HepG2 (cell line): ENCODE data around the gene ISY1. TPM values are rescaled to one million over a fixed set of nuclear protein-coding genes. Genes with fewer than 3 reads are reported as not detected.

Source experiments
- MED1 ChIP-seq: sonication (generic); formaldehyde crosslinking; IDR thresholded peaks from 2 replicates; pipeline ENCODE4 v1.4.0; 2020; ENCODE audit warnings: missing genetic modification reagents
- MIER3 ChIP-seq: IDR thresholded peaks from 2 replicates; pipeline ENCODE4 v1.6.1; 2016; ENCODE audit warnings: missing compliant biosample characterization, borderline replicate concordance
- NCOR1 ChIP-seq: fragments of 200-600 bp; sonication (generic); IDR thresholded peaks from 2 replicates; pipeline ENCODE4 v1.7.0; 2017; ENCODE audit warnings: antibody characterized with exemption, low read length, borderline replicate concordance
- PHF21A ChIP-seq: sonication (generic); formaldehyde crosslinking; IDR thresholded peaks from 2 replicates; pipeline ENCODE4 v1.5.0; 2020; ENCODE audit warnings: mild to moderate bottlenecking, missing genetic modification reagents
- RBM39 ChIP-seq: fragments of 200-400 bp; formaldehyde crosslinking; IDR thresholded peaks from one replicate; pipeline ENCODE4 v1.6.1; 2018; ENCODE audit warnings: antibody characterized with exemption, mild to moderate bottlenecking, low read depth, low read length; ENCODE audit not compliant: poor library complexity, severe bottlenecking
- REPIN1 ChIP-seq: sonication (generic); formaldehyde crosslinking; IDR thresholded peaks from 2 replicates; pipeline ENCODE4 v1.8.0; 2022; ENCODE audit warnings: missing genetic modification reagents, low read depth, mild to moderate bottlenecking, borderline replicate concordance
- SNAPC2 ChIP-seq: sonication (generic); formaldehyde crosslinking; IDR thresholded peaks from 2 replicates; pipeline ENCODE4 v1.8.1; 2022; ENCODE audit warnings: mild to moderate bottlenecking, missing genetic modification reagents
- ZNF230 ChIP-seq: sonication (generic); formaldehyde crosslinking; IDR thresholded peaks from 2 replicates; pipeline ENCODE4 v1.4.0; 2020; ENCODE audit warnings: mild to moderate bottlenecking, missing genetic modification reagents
- ZNF232 ChIP-seq: sonication (generic); formaldehyde crosslinking; IDR thresholded peaks from 2 replicates; pipeline ENCODE4 v1.4.0; 2020; ENCODE audit warnings: missing genetic modification reagents, borderline replicate concordance
- ZNF335 ChIP-seq: sonication (generic); formaldehyde crosslinking; IDR thresholded peaks from 2 replicates; pipeline ENCODE4 v1.4.0; 2020; ENCODE audit warnings: missing genetic modification reagents
- polyA plus RNA-seq, 8 experiments: library from polyadenylated mRNA; depleted of rRNA in 3 of 8; stranded (reverse) in 7 of 8; unstranded in 1 of 8; fragments of >200 nt; fragmentation: Illumina TruSeq in 4 of 8; extraction: Trizol in 4 of 8; gene quantifications; 2 replicates each; pipeline versions ENCODE4 v1.2.1 to v1.2.3, GENCODE V29; 2011 to 2016; ENCODE audit warnings: low read depth in 4 of 8, missing spikeins in 1 of 8, mixed read lengths in 1 of 8; ENCODE audit not compliant: insufficient read depth in 1 of 8
- total RNA-seq, 5 experiments: library from RNA; depleted of rRNA; stranded (reverse); fragments of >200 nt; fragmentation: Illumina TruSeq; extraction: Trizol; gene quantifications; 2 replicates each; pipeline ENCODE4 v1.2.3, GENCODE V29; 2016; ENCODE audit warnings: low read depth in 1 of 5
- TF ChIP-seq, protein P1 (sequence below): sonication (generic); formaldehyde crosslinking; IDR thresholded peaks from 2 replicates; pipeline ENCODE4 v1.4.0; 2020; ENCODE audit warnings: missing genetic modification reagents
- TF ChIP-seq, protein P2 (sequence below): sonication (generic); formaldehyde crosslinking; IDR thresholded peaks from 2 replicates; pipeline ENCODE4 v1.5.0; 2020; ENCODE audit warnings: mild to moderate bottlenecking, missing genetic modification reagents, borderline replicate concordance
- TF ChIP-seq, protein P3 (sequence below): sonication (generic); formaldehyde crosslinking; IDR thresholded peaks from 2 replicates; pipeline ENCODE4 v1.4.0; 2020; ENCODE audit warnings: missing genetic modification reagents
- TF ChIP-seq, protein P4 (sequence below): sonication (generic); formaldehyde crosslinking; IDR thresholded peaks from 2 replicates; pipeline ENCODE4 v1.4.0; 2020; ENCODE audit warnings: mild to moderate bottlenecking, missing genetic modification reagents
- TF ChIP-seq, protein P5 (sequence below): sonication (generic); formaldehyde crosslinking; IDR thresholded peaks from 2 replicates; pipeline ENCODE4; 2020; ENCODE audit warnings: missing genetic modification reagents, mild to moderate bottlenecking, borderline replicate concordance

The ISY1 gene
- total and polyA plus RNA-seq, 2 of the 13 experiments (the other 11 are each of a cell fraction or from before 2014, with no cell fraction given): 21.0 to 39.1 TPM

DNA sequence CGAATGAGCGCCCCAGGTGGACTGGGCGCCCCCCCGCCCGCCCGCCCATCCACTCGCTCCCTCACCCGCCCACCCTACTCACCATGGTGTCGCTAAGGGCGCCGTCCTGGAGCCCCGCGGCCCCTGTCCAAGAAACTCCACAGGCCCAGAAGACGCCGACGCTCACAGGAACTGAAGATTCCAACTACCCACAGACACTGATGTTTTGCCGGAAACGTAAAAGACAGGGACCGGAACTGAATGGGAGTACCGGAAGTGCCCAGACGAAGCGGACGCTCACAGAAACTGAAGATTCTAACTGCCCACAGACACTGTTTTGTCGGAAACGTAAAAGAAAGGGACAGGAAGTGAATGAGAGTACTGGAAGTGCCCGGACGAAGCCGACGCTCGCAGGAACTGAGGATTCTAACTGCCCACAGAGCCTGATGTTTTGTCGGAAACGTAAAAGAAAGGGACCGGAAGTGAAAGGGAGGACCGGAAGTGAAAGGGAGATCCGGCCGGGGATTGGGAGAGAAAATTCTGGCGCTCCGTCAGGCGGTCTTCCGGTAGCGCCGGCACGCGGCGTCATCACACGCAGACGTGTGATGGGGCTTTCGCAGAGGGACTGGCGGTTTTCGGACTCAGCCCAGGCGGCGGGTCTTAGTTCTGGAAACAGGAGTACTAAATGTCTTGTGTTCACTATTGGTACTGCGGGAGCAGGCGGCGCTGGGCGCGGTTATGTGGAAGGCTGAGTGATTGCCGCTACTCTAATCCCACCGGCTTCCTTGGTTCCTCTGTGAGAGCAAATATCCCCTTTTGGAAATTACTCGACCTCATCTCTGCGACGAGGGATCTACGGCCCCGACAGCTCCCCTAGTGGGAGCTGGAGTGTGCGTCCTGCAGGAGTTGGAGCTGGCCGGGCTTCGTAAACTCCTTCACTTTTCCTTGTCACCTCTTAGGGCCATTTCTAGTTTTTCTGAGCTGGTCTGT, at the start of gene ISY1 (continued):
- TF ChIP-seq, protein P1, sequence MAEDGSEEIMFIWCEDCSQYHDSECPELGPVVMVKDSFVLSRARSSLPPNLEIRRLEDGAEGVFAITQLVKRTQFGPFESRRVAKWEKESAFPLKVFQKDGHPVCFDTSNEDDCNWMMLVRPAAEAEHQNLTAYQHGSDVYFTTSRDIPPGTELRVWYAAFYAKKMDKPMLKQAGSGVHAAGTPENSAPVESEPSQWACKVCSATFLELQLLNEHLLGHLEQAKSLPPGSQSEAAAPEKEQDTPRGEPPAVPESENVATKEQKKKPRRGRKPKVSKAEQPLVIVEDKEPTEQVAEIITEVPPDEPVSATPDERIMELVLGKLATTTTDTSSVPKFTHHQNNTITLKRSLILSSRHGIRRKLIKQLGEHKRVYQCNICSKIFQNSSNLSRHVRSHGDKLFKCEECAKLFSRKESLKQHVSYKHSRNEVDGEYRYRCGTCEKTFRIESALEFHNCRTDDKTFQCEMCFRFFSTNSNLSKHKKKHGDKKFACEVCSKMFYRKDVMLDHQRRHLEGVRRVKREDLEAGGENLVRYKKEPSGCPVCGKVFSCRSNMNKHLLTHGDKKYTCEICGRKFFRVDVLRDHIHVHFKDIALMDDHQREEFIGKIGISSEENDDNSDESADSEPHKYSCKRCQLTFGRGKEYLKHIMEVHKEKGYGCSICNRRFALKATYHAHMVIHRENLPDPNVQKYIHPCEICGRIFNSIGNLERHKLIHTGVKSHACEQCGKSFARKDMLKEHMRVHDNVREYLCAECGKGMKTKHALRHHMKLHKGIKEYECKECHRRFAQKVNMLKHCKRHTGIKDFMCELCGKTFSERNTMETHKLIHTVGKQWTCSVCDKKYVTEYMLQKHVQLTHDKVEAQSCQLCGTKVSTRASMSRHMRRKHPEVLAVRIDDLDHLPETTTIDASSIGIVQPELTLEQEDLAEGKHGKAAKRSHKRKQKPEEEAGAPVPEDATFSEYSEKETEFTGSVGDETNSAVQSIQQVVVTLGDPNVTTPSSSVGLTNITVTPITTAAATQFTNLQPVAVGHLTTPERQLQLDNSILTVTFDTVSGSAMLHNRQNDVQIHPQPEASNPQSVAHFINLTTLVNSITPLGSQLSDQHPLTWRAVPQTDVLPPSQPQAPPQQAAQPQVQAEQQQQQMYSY: 0 out of 2 replicates have a peak, but pooled peaks have one; percentile 10
- TF ChIP-seq ZNF335 (peak; percentile 82), REPIN1 (CRISPR knock-in tag) (peak; percentile 55; the same call in 1 of the 2 replicates), ZNF230 (peak; percentile 56; the same call in 1 of the 2 replicates), ZNF232 (CRISPR knock-in tag) (peak; percentile 46; the same call in 1 of the 2 replicates), SNAPC2 (peak; percentile 84; the same call in 1 of the 2 replicates), MIER3 (CRISPR knock-in tag) (no peak; the same call in 1 of the 2 replicates), MED1 (CRISPR knock-in tag) (peak; percentile 53), PHF21A (peak; percentile 87), RBM39 (peak; percentile 68), NCOR1 (peak; percentile 80; the same call in 1 of the 2 replicates)
- TF ChIP-seq, protein P2, sequence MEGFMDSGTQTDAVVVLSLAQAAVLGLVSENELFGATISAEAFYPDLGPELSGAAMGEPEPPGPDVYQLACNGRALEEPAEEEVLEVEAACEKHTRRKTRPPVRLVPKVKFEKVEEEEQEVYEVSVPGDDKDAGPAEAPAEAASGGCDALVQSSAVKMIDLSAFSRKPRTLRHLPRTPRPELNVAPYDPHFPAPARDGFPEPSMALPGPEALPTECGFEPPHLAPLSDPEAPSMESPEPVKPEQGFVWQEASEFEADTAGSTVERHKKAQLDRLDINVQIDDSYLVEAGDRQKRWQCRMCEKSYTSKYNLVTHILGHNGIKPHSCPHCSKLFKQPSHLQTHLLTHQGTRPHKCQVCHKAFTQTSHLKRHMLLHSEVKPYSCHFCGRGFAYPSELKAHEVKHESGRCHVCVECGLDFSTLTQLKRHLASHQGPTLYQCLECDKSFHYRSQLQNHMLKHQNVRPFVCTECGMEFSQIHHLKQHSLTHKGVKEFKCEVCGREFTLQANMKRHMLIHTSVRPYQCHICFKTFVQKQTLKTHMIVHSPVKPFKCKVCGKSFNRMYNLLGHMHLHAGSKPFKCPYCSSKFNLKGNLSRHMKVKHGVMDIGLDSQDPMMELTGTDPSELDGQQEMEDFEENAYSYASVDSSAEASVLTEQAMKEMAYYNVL: peak; percentile 61; the same call in 1 of the 2 replicates
- TF ChIP-seq, protein P3, sequence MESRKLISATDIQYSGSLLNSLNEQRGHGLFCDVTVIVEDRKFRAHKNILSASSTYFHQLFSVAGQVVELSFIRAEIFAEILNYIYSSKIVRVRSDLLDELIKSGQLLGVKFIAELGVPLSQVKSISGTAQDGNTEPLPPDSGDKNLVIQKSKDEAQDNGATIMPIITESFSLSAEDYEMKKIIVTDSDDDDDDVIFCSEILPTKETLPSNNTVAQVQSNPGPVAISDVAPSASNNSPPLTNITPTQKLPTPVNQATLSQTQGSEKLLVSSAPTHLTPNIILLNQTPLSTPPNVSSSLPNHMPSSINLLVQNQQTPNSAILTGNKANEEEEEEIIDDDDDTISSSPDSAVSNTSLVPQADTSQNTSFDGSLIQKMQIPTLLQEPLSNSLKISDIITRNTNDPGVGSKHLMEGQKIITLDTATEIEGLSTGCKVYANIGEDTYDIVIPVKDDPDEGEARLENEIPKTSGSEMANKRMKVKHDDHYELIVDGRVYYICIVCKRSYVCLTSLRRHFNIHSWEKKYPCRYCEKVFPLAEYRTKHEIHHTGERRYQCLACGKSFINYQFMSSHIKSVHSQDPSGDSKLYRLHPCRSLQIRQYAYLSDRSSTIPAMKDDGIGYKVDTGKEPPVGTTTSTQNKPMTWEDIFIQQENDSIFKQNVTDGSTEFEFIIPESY (CRISPR knock-in tag): 0 out of 2 replicates have a peak, but pooled peaks have one; percentile 28
- TF ChIP-seq, protein P4, sequence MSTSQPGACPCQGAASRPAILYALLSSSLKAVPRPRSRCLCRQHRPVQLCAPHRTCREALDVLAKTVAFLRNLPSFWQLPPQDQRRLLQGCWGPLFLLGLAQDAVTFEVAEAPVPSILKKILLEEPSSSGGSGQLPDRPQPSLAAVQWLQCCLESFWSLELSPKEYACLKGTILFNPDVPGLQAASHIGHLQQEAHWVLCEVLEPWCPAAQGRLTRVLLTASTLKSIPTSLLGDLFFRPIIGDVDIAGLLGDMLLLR: peak; percentile 55; the same call in 1 of the 2 replicates
- TF ChIP-seq, protein P5, sequence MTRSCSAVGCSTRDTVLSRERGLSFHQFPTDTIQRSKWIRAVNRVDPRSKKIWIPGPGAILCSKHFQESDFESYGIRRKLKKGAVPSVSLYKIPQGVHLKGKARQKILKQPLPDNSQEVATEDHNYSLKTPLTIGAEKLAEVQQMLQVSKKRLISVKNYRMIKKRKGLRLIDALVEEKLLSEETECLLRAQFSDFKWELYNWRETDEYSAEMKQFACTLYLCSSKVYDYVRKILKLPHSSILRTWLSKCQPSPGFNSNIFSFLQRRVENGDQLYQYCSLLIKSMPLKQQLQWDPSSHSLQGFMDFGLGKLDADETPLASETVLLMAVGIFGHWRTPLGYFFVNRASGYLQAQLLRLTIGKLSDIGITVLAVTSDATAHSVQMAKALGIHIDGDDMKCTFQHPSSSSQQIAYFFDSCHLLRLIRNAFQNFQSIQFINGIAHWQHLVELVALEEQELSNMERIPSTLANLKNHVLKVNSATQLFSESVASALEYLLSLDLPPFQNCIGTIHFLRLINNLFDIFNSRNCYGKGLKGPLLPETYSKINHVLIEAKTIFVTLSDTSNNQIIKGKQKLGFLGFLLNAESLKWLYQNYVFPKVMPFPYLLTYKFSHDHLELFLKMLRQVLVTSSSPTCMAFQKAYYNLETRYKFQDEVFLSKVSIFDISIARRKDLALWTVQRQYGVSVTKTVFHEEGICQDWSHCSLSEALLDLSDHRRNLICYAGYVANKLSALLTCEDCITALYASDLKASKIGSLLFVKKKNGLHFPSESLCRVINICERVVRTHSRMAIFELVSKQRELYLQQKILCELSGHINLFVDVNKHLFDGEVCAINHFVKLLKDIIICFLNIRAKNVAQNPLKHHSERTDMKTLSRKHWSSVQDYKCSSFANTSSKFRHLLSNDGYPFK: peak; percentile 81
